ENCODE results near the gene KAZN.

The KAZN gene

GRCh38 chr1:14836426-14837140, 238.1 kb downstream of the KAZN start:
- no peak for DNase-seq

- no peak for DNase-seq
These were observed 241.9 kb downstream of the KAZN start for GRCh38 chr1:14840374-14840773.

GRCh38 chr1:14841456-14841855, 243.0 kb downstream of the KAZN start:
- no peak for DNase-seq

- DNase-seq = no peak
These were observed 243.5 kb downstream of the KAZN start for GRCh38 chr1:14841951-14842350.

GRCh38 chr1:14842361-14842760, 243.9 kb downstream of the KAZN start:
- DNase-seq = no peak

GRCh38 chr1:14842891-14843290, 244.4 kb downstream of the KAZN start:
- no peak for DNase-seq

GRCh38 chr1:14843525-14843924, 245.0 kb downstream of the KAZN start:
- no peak for DNase-seq

- no peak for DNase-seq
These were observed 245.9 kb downstream of the KAZN start for GRCh38 chr1:14844356-14844755.

GRCh38 chr1:14844923-14845617, 246.6 kb downstream of the KAZN start:
- DNase-seq = no peak

GRCh38 chr1:14845851-14846250, 247.4 kb downstream of the KAZN start:
- DNase-seq = no peak

- no peak for DNase-seq
These were observed 248.2 kb downstream of the KAZN start for GRCh38 chr1:14846688-14847087.

- no peak for DNase-seq
These were observed 249.7 kb downstream of the KAZN start for GRCh38 chr1:14848203-14848602.

- DNase-seq = no peak
These were observed 250.1 kb downstream of the KAZN start for GRCh38 chr1:14848625-14849024.

GRCh38 chr1:14849038-14849437, 250.6 kb downstream of the KAZN start:
- DNase-seq = no peak

- no peak for DNase-seq
These were observed 252.1 kb downstream of the KAZN start for GRCh38 chr1:14850563-14850962.

GRCh38 chr1:14851760-14852159, 253.3 kb downstream of the KAZN start:
- no peak for DNase-seq

GRCh38 chr1:14852291-14852690, 253.8 kb downstream of the KAZN start:
- no peak for DNase-seq

- DNase-seq = no peak
These were observed 255.0 kb downstream of the KAZN start for GRCh38 chr1:14853518-14853917.

GRCh38 chr1:14855268-14855667, 256.8 kb downstream of the KAZN start:
- DNase-seq = no peak

GRCh38 chr1:14855801-14856200, 257.3 kb downstream of the KAZN start:
- no peak for DNase-seq

GRCh38 chr1:14857436-14858195, 259.1 kb downstream of the KAZN start:
- no peak for DNase-seq

GRCh38 chr1:14862114-14862771, 263.8 kb downstream of the KAZN start:
- DNase-seq = no peak

GRCh38 chr1:14865106-14865505, 266.6 kb downstream of the KAZN start:
- no peak for DNase-seq

Measured in stimulated activated CD4-positive, alpha-beta T cell treated with anti-CD3 and anti-CD28 coated beads, Interleukin-4, amount 100 ng/mL, for 4 hours (primary cell).